Measurements from ENCODE around the gene FBXO8.

DNA sequence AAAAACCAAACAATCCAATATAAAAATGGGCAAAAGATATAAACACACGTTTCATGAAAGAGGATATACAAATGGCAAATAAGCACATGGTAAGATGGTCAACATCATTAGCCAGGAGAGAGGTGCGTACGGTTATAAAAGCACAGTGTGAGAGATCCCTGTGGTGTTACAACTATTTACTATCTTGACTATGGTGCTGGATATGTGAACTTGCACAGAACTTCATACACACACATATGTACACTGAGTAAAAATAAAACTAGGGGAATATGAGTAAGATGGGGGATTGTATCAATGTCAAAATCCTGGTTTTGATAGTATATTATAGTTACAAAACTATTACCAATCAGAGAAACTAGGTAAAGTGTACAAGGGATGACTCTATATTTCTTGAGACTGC lies 8.4 kb downstream of the FBXO8 start:
- TF ChIP-seq, protein P1, sequence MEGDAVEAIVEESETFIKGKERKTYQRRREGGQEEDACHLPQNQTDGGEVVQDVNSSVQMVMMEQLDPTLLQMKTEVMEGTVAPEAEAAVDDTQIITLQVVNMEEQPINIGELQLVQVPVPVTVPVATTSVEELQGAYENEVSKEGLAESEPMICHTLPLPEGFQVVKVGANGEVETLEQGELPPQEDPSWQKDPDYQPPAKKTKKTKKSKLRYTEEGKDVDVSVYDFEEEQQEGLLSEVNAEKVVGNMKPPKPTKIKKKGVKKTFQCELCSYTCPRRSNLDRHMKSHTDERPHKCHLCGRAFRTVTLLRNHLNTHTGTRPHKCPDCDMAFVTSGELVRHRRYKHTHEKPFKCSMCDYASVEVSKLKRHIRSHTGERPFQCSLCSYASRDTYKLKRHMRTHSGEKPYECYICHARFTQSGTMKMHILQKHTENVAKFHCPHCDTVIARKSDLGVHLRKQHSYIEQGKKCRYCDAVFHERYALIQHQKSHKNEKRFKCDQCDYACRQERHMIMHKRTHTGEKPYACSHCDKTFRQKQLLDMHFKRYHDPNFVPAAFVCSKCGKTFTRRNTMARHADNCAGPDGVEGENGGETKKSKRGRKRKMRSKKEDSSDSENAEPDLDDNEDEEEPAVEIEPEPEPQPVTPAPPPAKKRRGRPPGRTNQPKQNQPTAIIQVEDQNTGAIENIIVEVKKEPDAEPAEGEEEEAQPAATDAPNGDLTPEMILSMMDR (IDR thresholded peaks at IDR 0.05) = no peak
- TF ChIP-seq TCF7L2 (IDR thresholded peaks at IDR 0.05; ENCODE audit: low read depth, low read length) = no peak
- TF ChIP-seq REST (IDR thresholded peaks at IDR 0.05; ENCODE audit: insufficient read depth in 1 of 2, low read depth in 2 of 2, low read length in 1 of 2) = no peak
